MCF 10A (cell line): ENCODE measurements around the gene UVSSA. TPM values are rescaled to one million over a fixed set of nuclear protein-coding genes. Genes with fewer than 3 reads are reported as not detected.
"Not testable (repeated sequence)": the region's sequence is repeated elsewhere in the genome, so short reads cannot be mapped to it uniquely, and the experiment has no call there.

Experiments
- BruUV-seq: library from RNA; stranded (reverse); fragments of 400-500 nt; replicated peaks from 2 replicates; lab custom pipeline; 2021; lab: Mats Ljungman, UMichigan
- CTCF ChIA-PET: fragments of 300-600 bp; sonication (Branson Sonifier 250); formaldehyde crosslinking; extraction: SDS; loops from one replicate; lab custom pipeline; 2021; ENCODE audit warnings: antibody characterized with exemption, inconsistent platforms; lab: Yijun Ruan, JAX
- POLR2A ChIA-PET: fragments of 300-600, 350-650 bp; sonication (Branson Sonifier 250); formaldehyde crosslinking; extraction: SDS; loops from one replicate; lab custom pipeline; 2020; ENCODE audit warnings: antibody characterized with exemption, inconsistent platforms; lab: Yijun Ruan, JAX
- DNase-seq: peaks from one replicate; pipeline ENCODE4 v3.0.0-alpha.2; 2018; ENCODE audit not compliant: unreplicated experiment
- H3K27ac Mint-ChIP-seq: one replicate; pipeline ENCODE4 v1.8.0; 2022; ENCODE audit warnings: mild to moderate bottlenecking, low read depth, mixed read lengths; ENCODE audit not compliant: unreplicated experiment
- H3K27me3 Mint-ChIP-seq: one replicate; pipeline ENCODE4 v1.8.0; 2022; ENCODE audit warnings: mixed read lengths; ENCODE audit not compliant: insufficient read depth, unreplicated experiment
- H3K36me3 Mint-ChIP-seq: one replicate; pipeline ENCODE4 v1.8.0; 2022; ENCODE audit warnings: mild to moderate bottlenecking, moderate library complexity, mixed read lengths; ENCODE audit not compliant: insufficient read depth, unreplicated experiment
- H3K4me1 Mint-ChIP-seq: one replicate; pipeline ENCODE4 v1.8.0; 2022; ENCODE audit warnings: mixed read lengths; ENCODE audit not compliant: insufficient read depth, unreplicated experiment
- H3K4me3 Mint-ChIP-seq: one replicate; pipeline ENCODE4 v1.8.0; 2022; ENCODE audit warnings: mild to moderate bottlenecking, moderate library complexity, mixed read lengths; ENCODE audit not compliant: unreplicated experiment
- H3K9me3 Mint-ChIP-seq: one replicate; pipeline ENCODE4 v1.8.0; 2022; ENCODE audit warnings: mixed read lengths; ENCODE audit not compliant: unreplicated experiment
- CTCF ChIP-seq: fragments of 200-600 bp; IDR thresholded peaks from one replicate; pipeline ENCODE4 v1.8.0; 2022; ENCODE audit warnings: antibody characterized with exemption, mild to moderate bottlenecking; ENCODE audit not compliant: unreplicated experiment
- intact Hi-C: fragments of 100-400 bp; cut with micrococcal nuclease; formaldehyde crosslinking; loops from 2 replicates; pipeline ENCODE4 v1.14.1; 2022
- total RNA-seq: library from RNA; stranded (reverse); gene quantifications from 2 replicates; pipeline ENCODE4 v1.2.3, GENCODE V29; 2022

The UVSSA gene
- total RNA-seq, 1 experiment from 2014 or later: 43.6 TPM

- Mint-ChIP-seq H3K36me3 (peaks cover 25% of the 10 kb centered on the region), H3K4me3 (no peak overlapping the region), H3K4me1 (no peaks in the 10 kb centered on the region), H3K9me3 (no peaks in the 10 kb centered on the region), H3K27me3 (no peaks in the 10 kb centered on the region), H3K27ac (no peak overlapping the region)
- TF ChIP-seq CTCF: no peak
- DNase-seq: no peak
- intact Hi-C loops: no loop called here
- no TSS peak for BruUV-seq
- ChIA-PET POLR2A (no interaction called here), CTCF (interaction anchor here (0.6 kb wide), 1 partner anchor 19 kb away, joined by 3 read pairs; no protein-coding TSS in a partner anchor)
Observed at GRCh38 chr4:1371176-1372165, 24.5 kb downstream of the UVSSA start.

- H3K27me3 Mint-ChIP-seq, DNase-seq, POLR2A ChIA-PET, intact Hi-C loops, H3K9me3 Mint-ChIP-seq, H3K4me1 Mint-ChIP-seq, H3K4me3 Mint-ChIP-seq, H3K27ac Mint-ChIP-seq, BruUV-seq: not testable (repeated sequence)
- CTCF ChIA-PET: interaction anchor here (1.2 kb wide), 1 partner anchor 20 kb away, joined by 3 read pairs; no protein-coding TSS in a partner anchor
- peaks cover 25% of the 10 kb centered on the region for H3K36me3 Mint-ChIP-seq
Observed at GRCh38 chr4:1372576-1372975, 25.6 kb downstream of the UVSSA start.

GRCh38 chr4:1373892-1374705 is 27.1 kb downstream of the UVSSA start:
- Mint-ChIP-seq H3K36me3 (peaks cover 29% of the 10 kb centered on the region), H3K9me3 (no peaks in the 10 kb centered on the region), H3K4me1 (no peaks in the 10 kb centered on the region), H3K27me3 (no peaks in the 10 kb centered on the region), H3K4me3 (no peak overlapping the region), H3K27ac (no peak overlapping the region)
- intact Hi-C loops: no loop called here
- no peak for TF ChIP-seq CTCF
- DNase-seq: no peak
- ChIA-PET POLR2A (no interaction called here), CTCF (interaction anchor here (1.2 kb wide), 1 partner anchor 22 kb away, joined by 3 read pairs; no protein-coding TSS in a partner anchor)
- no TSS peak for BruUV-seq

- no TSS peak for BruUV-seq
- TF ChIP-seq CTCF: no peak
- no peaks in the 10 kb centered on the region for H3K27me3 Mint-ChIP-seq
- ChIA-PET POLR2A (no interaction called here), CTCF (interaction anchor here (0.7 kb wide), 1 partner anchor 115 kb away, joined by 3 read pairs; no protein-coding TSS in a partner anchor)
- peaks cover 34% of the 10 kb centered on the region for H3K36me3 Mint-ChIP-seq
- H3K4me3 Mint-ChIP-seq: no peak overlapping the region
- H3K4me1 Mint-ChIP-seq: no peaks in the 10 kb centered on the region
- H3K27ac Mint-ChIP-seq: no peak overlapping the region
- no peaks in the 10 kb centered on the region for H3K9me3 Mint-ChIP-seq
- DNase-seq: no peak
- intact Hi-C loops: no loop called here
Observed at GRCh38 chr4:1374706-1375045, 27.7 kb downstream of the UVSSA start.
